IMR-90 (cell line): Measurements from ENCODE around the gene NCAPG2. TPM values are rescaled to one million over a fixed set of nuclear protein-coding genes. Genes with fewer than 3 reads are reported as not detected.

Experiments used
- ATAC-seq: fragments of 200-7000 bp; cut with Tn5 transposase; 2 replicates; pipeline ENCODE4 v1.9.1; 2020; ENCODE audit warnings: low read depth, mild to moderate bottlenecking, moderate library complexity
- BruUV-seq: library from RNA; stranded (reverse); fragments of 400-500 nt; replicated peaks from 2 replicates; lab custom pipeline; 2021; lab: Mats Ljungman, UMichigan
- CTCF ChIA-PET: fragments of 300-600 bp; formaldehyde crosslinking; extraction: SDS; loops from one replicate; lab custom pipeline; 2021; ENCODE audit warnings: antibody characterized with exemption; lab: Yijun Ruan, JAX
- POLR2A ChIA-PET: fragments of 300-600 bp; sonication (Branson Sonifier 250); formaldehyde crosslinking; loops from one replicate; lab custom pipeline; 2022; ENCODE audit warnings: antibody characterized with exemption; ENCODE audit not compliant: unreplicated experiment; lab: Charles Lee
- DNase-seq: peaks from one replicate; pipeline ENCODE4 v3.0.0; 2013
- H2AFZ ChIP-seq: replicated peaks from 2 replicates; pipeline ENCODE3; 2013; ENCODE audit warnings: low read length, mild to moderate bottlenecking; ENCODE audit not compliant: poor library complexity
- H2AK5ac ChIP-seq: 2 replicates; pipeline ENCODE4 v1.6.1; 2013; ENCODE audit warnings: low read depth, low read length, inconsistent platforms
- H2AK9ac ChIP-seq: replicated peaks from 2 replicates; pipeline ENCODE3; 2013; ENCODE audit warnings: mild to moderate bottlenecking, low read depth, low read length, moderate library complexity; ENCODE audit not compliant: poor library complexity
- H2BK120ac ChIP-seq: 2 replicates; pipeline ENCODE4 v1.6.1; 2013; ENCODE audit warnings: low read depth, low read length, inconsistent platforms
- H2BK15ac ChIP-seq: 3 replicates; pipeline ENCODE4 v1.6.1; 2013; ENCODE audit warnings: low read depth, low read length, inconsistent platforms
- H2BK20ac ChIP-seq: 2 replicates; pipeline ENCODE4 v1.6.1; 2013; ENCODE audit warnings: low read depth, mild to moderate bottlenecking, inconsistent platforms, low read length, moderate library complexity
- H2BK5ac ChIP-seq: 2 replicates; pipeline ENCODE4 v1.6.1; 2013; ENCODE audit warnings: mild to moderate bottlenecking, low read depth, low read length, inconsistent platforms; ENCODE audit not compliant: poor library complexity, severe bottlenecking
- H3K14ac ChIP-seq: replicated peaks from 2 replicates; pipeline ENCODE4 v1.6.1; 2013; ENCODE audit warnings: low read depth, low read length, inconsistent platforms
- H3K18ac ChIP-seq: 2 replicates; pipeline ENCODE4 v1.6.1; 2013; ENCODE audit warnings: low read depth, low read length, control low read depth
- H3K23ac ChIP-seq: 2 replicates; pipeline ENCODE4 v1.6.1; 2013; ENCODE audit warnings: low read depth, low read length, inconsistent platforms
- H3K27ac ChIP-seq: 2 replicates; pipeline ENCODE4 v1.5.1; 2013; ENCODE audit warnings: mild to moderate bottlenecking, control low read depth, low read length; ENCODE audit not compliant: insufficient read depth
- H3K27me3 ChIP-seq: 2 replicates; pipeline ENCODE4 v1.6.1; 2013; ENCODE audit warnings: low read length; ENCODE audit not compliant: control insufficient read depth, insufficient read depth
- H3K36me3 ChIP-seq: 2 replicates; pipeline ENCODE4 v1.6.1; 2013; ENCODE audit warnings: low read length, mixed read lengths; ENCODE audit not compliant: control insufficient read depth, insufficient read depth
- H3K4ac ChIP-seq: 2 replicates; pipeline ENCODE4 v1.6.1; 2013; ENCODE audit warnings: low read depth, low read length, inconsistent platforms
- H3K4me1 ChIP-seq: 2 replicates; pipeline ENCODE4 v1.6.1; 2013; ENCODE audit warnings: low read length, mixed read lengths; ENCODE audit not compliant: control insufficient read depth, insufficient read depth
- H3K4me2 ChIP-seq: 2 replicates; pipeline ENCODE4 v1.6.1; 2013; ENCODE audit warnings: low read depth, mild to moderate bottlenecking, control low read depth, low read length, moderate library complexity
- H3K4me3 ChIP-seq: 2 replicates; pipeline ENCODE4 v1.5.1; 2013; ENCODE audit warnings: low read depth, mild to moderate bottlenecking, control low read depth, low read length, moderate library complexity; ENCODE audit not compliant: insufficient read depth
- H3K56ac ChIP-seq: 2 replicates; pipeline ENCODE4 v1.6.1; 2013; ENCODE audit warnings: low read length, inconsistent platforms; ENCODE audit not compliant: insufficient read depth; ENCODE audit errors: extremely low read depth
- H3K79me1 ChIP-seq, 2 experiments: 2 replicates each; pipeline ENCODE4 v1.6.1; 2013; ENCODE audit warnings: low read length in 2 of 2, inconsistent platforms in 1 of 2, low read depth in 1 of 2
- H3K9ac ChIP-seq: 2 replicates; pipeline ENCODE4 v1.6.1; 2013; ENCODE audit warnings: low read depth, low read length, control low read depth
- H3K9me1 ChIP-seq: 2 replicates; pipeline ENCODE4 v1.6.1; 2013; ENCODE audit warnings: low read length, inconsistent platforms; ENCODE audit not compliant: insufficient read depth
- H3K9me3 ChIP-seq: 2 replicates; pipeline ENCODE4 v1.6.1; 2013; ENCODE audit warnings: low read length; ENCODE audit not compliant: control insufficient read depth, insufficient read depth
- H4K20me1 ChIP-seq: 2 replicates; pipeline ENCODE4 v1.6.1; 2013; ENCODE audit warnings: low read length, inconsistent platforms; ENCODE audit not compliant: insufficient read depth
- H4K5ac ChIP-seq: 2 replicates; pipeline ENCODE4 v1.6.1; 2013; ENCODE audit warnings: mild to moderate bottlenecking, low read depth, low read length, control low read depth
- H4K8ac ChIP-seq, 2 experiments: 2 replicates each; pipeline ENCODE4 v1.6.1; 2013; ENCODE audit warnings: low read depth in 2 of 2, low read length in 2 of 2, control low read depth in 1 of 2, inconsistent platforms in 1 of 2
- H4K91ac ChIP-seq: 2 replicates; pipeline ENCODE4 v1.6.1; 2013; ENCODE audit warnings: low read depth, low read length, inconsistent platforms; ENCODE audit not compliant: insufficient read depth
- CEBPB ChIP-seq: IDR thresholded peaks from 2 replicates; pipeline ENCODE4 v1.6.1; 2012; ENCODE audit warnings: low read depth, low read length, improper control_type of control experiment
- NFE2L2 ChIP-seq: fragments of 150-350 bp; IDR thresholded peaks from 2 replicates; pipeline ENCODE4 v1.6.1; 2016; ENCODE audit warnings: low read depth, mild to moderate bottlenecking, low read length
- RFX5 ChIP-seq: IDR thresholded peaks from 2 replicates; pipeline ENCODE4 v1.8.0; 2012; ENCODE audit warnings: low read depth, mild to moderate bottlenecking, low read length, moderate library complexity
- USF2 ChIP-seq: fragments of 150-350 bp; IDR thresholded peaks from 2 replicates; pipeline ENCODE4 v1.6.1; 2017; ENCODE audit warnings: mild to moderate bottlenecking, antibody characterized with exemption, low read length, low read depth
- WGBS, 2 experiments: methylation state at CpG; one replicate each; pipeline versions ENCODE4 v1.1.5 to v1.1.7; 2013; ENCODE audit warnings: missing lambda C conversion rate in 2 of 2; ENCODE audit not compliant: insufficient read length in 1 of 2; ENCODE audit errors: extremely low coverage in 2 of 2; 5-methylcytosine and 5-hydroxymethylcytosine counted together
- dilution Hi-C: fragments of 300-500 bp; cut with HindIII; formaldehyde crosslinking; loops from one replicate; pipeline ENCODE4 v1.14.3; 2018; ENCODE audit warnings: low sequenced_read_pairs; ENCODE audit not compliant: unreplicated experiment
- in situ Hi-C: fragments of 300-500 bp; cut with MboI; formaldehyde crosslinking; loops from 3 replicates; pipeline ENCODE4 v1.14.3; 2019; ENCODE audit warnings: low sequenced_read_pairs, inconsistent platforms, mixed read lengths
- intact Hi-C: fragments of 100-400 bp; cut with micrococcal nuclease; formaldehyde crosslinking; loops from 2 replicates; pipeline ENCODE4 v1.10.0; 2022
- polyA plus RNA-seq, 3 experiments: library from polyadenylated mRNA; depleted of rRNA; stranded (reverse); fragments of >200 nt; gene quantifications; 2 replicates each; pipeline ENCODE4 v1.2.3, GENCODE V29; 2012; ENCODE audit warnings: low replicate concordance in 1 of 3
- total RNA-seq: library from RNA; depleted of rRNA; stranded (reverse); fragments of >200 nt; gene quantifications from 2 replicates; pipeline ENCODE4 v1.2.3, GENCODE V29; 2012

The NCAPG2 gene
- total and polyA plus RNA-seq, 2 of the 4 experiments (the other 2 are of a cell fraction), result 25.6 to 25.8 TPM

- H4K20me1 ChIP-seq, result peaks cover 9% of the 10 kb centered on the region; the same call in 1 of the 2 replicates
- H3K4me1 ChIP-seq, result peaks cover 18% of the 10 kb centered on the region
- no peak for DNase-seq
- peaks cover 41% of the 10 kb centered on the region for H3K36me3 ChIP-seq
- in situ Hi-C loops (no loop called here), dilution Hi-C loops (no loop called here), intact Hi-C loops (no loop called here)
- H3K23ac ChIP-seq, result no peak overlapping the region
- H3K27ac ChIP-seq, result no peak overlapping the region
- no peak overlapping the region for H2AK9ac ChIP-seq
- no peak overlapping the region for H3K4ac ChIP-seq
- no peak overlapping the region for H3K9ac ChIP-seq
- no peak overlapping the region for H2AFZ ChIP-seq
- no peak overlapping the region for H3K56ac ChIP-seq
- no peak overlapping the region for H4K91ac ChIP-seq
- peaks cover 5% of the 10 kb centered on the region in 2 experiments; a peak in 2 of 4 replicates for H3K79me1 ChIP-seq
- H3K9me1 ChIP-seq, result peaks cover 15% of the 10 kb centered on the region
- H2BK120ac ChIP-seq, result no peak overlapping the region
- TF ChIP-seq NFE2L2, result no peak
- TF ChIP-seq RFX5, result no peak
- no peak for TF ChIP-seq USF2
- TF ChIP-seq CEBPB, result no peak
- no peak overlapping the region for H2BK15ac ChIP-seq
- ChIA-PET POLR2A (interaction anchor here (0.6 kb wide), 1 partner anchor 52 kb away, joined by 3 read pairs; no protein-coding TSS in a partner anchor), CTCF (interaction anchor here (1.0 kb wide), 1 partner anchor 38 kb away, joined by 3 read pairs; the partner anchor contains the start of gene NCAPG2)
- no peak for ATAC-seq
- 93% methylated on average over 3 of the region's 19 CpGs; no CpG with 5 or more reads in 1 of the 2 experiments for WGBS, 2 experiments
- no peak overlapping the region for H3K4me2 ChIP-seq
- H4K8ac ChIP-seq, result no peak overlapping the region
- BruUV-seq, result no TSS peak
- H3K14ac ChIP-seq, result no peak overlapping the region
- no peaks in the 10 kb centered on the region for H3K27me3 ChIP-seq
- H2BK20ac ChIP-seq, result no peak overlapping the region
- H3K9me3 ChIP-seq, result no peaks in the 10 kb centered on the region
- no peak overlapping the region for H4K5ac ChIP-seq
- no peak overlapping the region for H3K4me3 ChIP-seq
- no peak overlapping the region for H2BK5ac ChIP-seq
- H2AK5ac ChIP-seq, result no peak overlapping the region
- H3K18ac ChIP-seq, result no peak overlapping the region
Measured at GRCh38 chr7:158742065-158742821, 37.6 kb upstream of the NCAPG2 start.
